G401 (cell line): Measurements from ENCODE around the gene SERPIND1. TPM values are rescaled to one million over a fixed set of nuclear protein-coding genes. Genes with fewer than 3 reads are reported as not detected.

ENCODE experiments used
- DNase-seq: peaks from one replicate; pipeline ENCODE4 v3.0.0-alpha.2; 2015; ENCODE audit warnings: low spot score
- in situ Hi-C: cut with HindIII; loops from 2 replicates; pipeline ENCODE4 v1.10.0; 2016; ENCODE audit warnings: low sequenced_read_pairs, mixed read lengths
- total RNA-seq: library from RNA; depleted of rRNA; stranded (reverse); fragments of >200 nt; shearing (Covaris generic); gene quantifications from 2 replicates; pipeline ENCODE4 v1.2.3, GENCODE V29; 2014

Gene SERPIND1
- total RNA-seq, 1 experiment from 2014 or later, result not detected

- no peak for DNase-seq
- in situ Hi-C loops, result no loop called here
Observed at GRCh38 chr22:20787746-20788626, 14.1 kb downstream of the SERPIND1 start.

GRCh38 chr22:20788627-20789344, 14.9 kb downstream of the SERPIND1 start:
- no peak for DNase-seq
- in situ Hi-C loops, result no loop called here

GRCh38 chr22:20792221-20792965, 18.5 kb downstream of the SERPIND1 start:
- no peak for DNase-seq
- in situ Hi-C loops, result no loop called here

- in situ Hi-C loops, result no loop called here
- no peak for DNase-seq
Observed at GRCh38 chr22:20792966-20793728, 19.2 kb downstream of the SERPIND1 start.

GRCh38 chr22:20793748-20794649, 20.1 kb downstream of the SERPIND1 start:
- peak; percentile 15 for DNase-seq
- in situ Hi-C loops, result no loop called here

- no peak for DNase-seq
- in situ Hi-C loops, result no loop called here
Observed at GRCh38 chr22:20794650-20795413, 20.9 kb downstream of the SERPIND1 start.

GRCh38 chr22:20796731-20797130, 22.8 kb downstream of the SERPIND1 start:
- in situ Hi-C loops, result no loop called here
- no peak for DNase-seq

GRCh38 chr22:20798218-20798617, 24.3 kb downstream of the SERPIND1 start:
- in situ Hi-C loops, result no loop called here
- DNase-seq, result no peak

GRCh38 chr22:20798974-20799373, 25.1 kb downstream of the SERPIND1 start:
- in situ Hi-C loops, result no loop called here
- no peak for DNase-seq

- no peak for DNase-seq
- in situ Hi-C loops, result no loop called here
Observed at GRCh38 chr22:20799449-20799848, 25.5 kb downstream of the SERPIND1 start.

GRCh38 chr22:20802452-20802851, 28.5 kb downstream of the SERPIND1 start:
- DNase-seq, result no peak
- in situ Hi-C loops, result no loop called here

- DNase-seq, result no peak
- in situ Hi-C loops, result no loop called here
Observed at GRCh38 chr22:20802922-20803553, 29.1 kb downstream of the SERPIND1 start.

GRCh38 chr22:20803696-20804324, 29.9 kb downstream of the SERPIND1 start:
- in situ Hi-C loops, result no loop called here
- DNase-seq, result peak; percentile 55

GRCh38 chr22:20804650-20805049, 30.7 kb downstream of the SERPIND1 start:
- DNase-seq, result no peak
- in situ Hi-C loops, result no loop called here

- in situ Hi-C loops, result no loop called here
- no peak for DNase-seq
Observed at GRCh38 chr22:20805972-20806471, 32.1 kb downstream of the SERPIND1 start.

- peak; percentile 48 for DNase-seq
- in situ Hi-C loops, result no loop called here
Observed at GRCh38 chr22:20807315-20807752, 33.4 kb downstream of the SERPIND1 start.
